ENCODE results near the gene KLB.

DNA sequence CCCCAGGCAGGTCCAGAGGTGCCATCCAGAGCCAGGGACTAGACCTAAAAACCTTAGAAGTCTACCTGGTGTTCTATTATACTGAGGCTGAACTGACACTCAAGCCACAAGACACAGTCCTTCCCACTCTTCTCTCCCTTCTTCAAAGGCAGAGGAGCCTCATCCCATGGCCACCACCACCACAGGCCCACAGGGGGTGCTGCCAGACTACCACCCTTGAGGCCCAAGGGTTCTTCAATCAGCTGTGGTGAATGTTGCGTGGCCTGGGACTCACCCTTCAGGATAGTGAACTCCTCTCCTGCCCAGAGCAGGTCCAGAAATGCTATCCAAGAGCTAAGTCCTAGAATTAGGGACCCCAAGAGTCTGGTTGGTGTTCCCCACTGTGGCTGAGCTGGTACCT is 23.0 kb upstream of the KLB start:
- TF ChIP-seq, protein P1, sequence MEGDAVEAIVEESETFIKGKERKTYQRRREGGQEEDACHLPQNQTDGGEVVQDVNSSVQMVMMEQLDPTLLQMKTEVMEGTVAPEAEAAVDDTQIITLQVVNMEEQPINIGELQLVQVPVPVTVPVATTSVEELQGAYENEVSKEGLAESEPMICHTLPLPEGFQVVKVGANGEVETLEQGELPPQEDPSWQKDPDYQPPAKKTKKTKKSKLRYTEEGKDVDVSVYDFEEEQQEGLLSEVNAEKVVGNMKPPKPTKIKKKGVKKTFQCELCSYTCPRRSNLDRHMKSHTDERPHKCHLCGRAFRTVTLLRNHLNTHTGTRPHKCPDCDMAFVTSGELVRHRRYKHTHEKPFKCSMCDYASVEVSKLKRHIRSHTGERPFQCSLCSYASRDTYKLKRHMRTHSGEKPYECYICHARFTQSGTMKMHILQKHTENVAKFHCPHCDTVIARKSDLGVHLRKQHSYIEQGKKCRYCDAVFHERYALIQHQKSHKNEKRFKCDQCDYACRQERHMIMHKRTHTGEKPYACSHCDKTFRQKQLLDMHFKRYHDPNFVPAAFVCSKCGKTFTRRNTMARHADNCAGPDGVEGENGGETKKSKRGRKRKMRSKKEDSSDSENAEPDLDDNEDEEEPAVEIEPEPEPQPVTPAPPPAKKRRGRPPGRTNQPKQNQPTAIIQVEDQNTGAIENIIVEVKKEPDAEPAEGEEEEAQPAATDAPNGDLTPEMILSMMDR (conservative IDR thresholded peaks at IDR 0.05; ENCODE audit: low read depth, low read length) = no peak
- TF ChIP-seq POLR2A (IDR thresholded peaks at IDR 0.05; ENCODE audit: low read depth, low read length) = no peak
